NCI-H1092 treated with DMSO at 0.1 percent for 48 hours (cell line): Measurements from ENCODE around the gene RXFP1.
"Not testable (repeated sequence)": the region's sequence is repeated elsewhere in the genome, so short reads cannot be mapped to it uniquely, and the experiment has no call there.

Experiments used
- DNase-seq: peaks from one replicate; lab custom pipeline; 2025; lab: John Stamatoyannopoulos, UW

Gene RXFP1

DNA sequence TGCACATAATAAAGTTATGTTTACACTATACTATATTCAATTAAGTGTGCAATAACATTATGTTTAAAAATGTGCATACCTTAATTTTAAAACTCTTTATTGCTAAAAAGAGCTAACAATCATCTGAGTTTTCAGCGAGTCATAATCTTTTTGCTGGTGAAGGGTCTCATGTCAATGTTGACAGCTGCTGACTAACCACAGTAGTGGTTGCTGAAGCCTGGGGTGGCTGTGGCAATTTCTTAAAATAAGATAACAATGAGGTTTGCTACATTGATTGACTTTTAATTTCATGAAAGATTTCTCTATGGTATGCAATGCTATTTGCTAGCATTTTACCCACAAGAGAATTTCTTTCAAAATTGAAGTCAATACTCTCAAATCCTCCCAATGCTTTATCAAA, 91.4 kb downstream of the RXFP1 start:
- DNase-seq = no peak

DNA sequence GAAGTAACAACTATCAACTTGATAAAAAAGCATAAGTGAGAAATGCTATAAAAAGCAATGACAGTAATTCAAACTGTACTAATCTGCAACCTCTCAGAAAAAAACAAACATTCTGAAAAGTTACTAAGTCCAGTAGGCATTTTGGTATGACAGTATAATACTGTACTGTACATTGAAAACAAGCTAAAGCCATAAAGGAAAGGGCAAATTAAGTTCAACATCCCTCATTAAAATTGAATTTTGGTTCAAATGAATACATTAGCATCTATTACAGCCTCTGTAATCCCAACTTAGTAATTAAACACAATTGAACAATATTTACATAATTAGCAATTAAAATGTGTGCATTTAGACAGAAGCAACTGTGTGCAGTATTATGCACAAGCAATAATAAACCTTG, 96.3 kb downstream of the RXFP1 start:
- no peak for DNase-seq

DNA sequence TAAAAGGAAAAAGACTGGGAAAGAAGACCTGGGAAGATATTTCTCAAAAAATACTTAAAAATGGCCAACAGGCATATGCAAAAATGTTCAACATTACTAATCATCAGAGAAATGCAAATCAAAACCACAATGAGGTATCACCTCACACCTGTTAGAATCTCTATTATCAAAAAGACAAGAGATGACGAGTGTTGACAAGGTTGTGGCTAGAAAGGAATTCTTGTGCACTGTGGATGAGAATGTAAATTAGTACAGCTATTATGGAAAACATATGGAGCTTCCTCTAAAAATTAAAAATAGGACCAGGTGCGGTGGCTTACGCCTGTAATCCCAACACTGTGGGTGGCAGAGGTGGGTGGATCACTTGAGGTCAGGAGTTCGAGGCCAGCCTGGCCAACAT, 100.0 kb downstream of the RXFP1 start:
- DNase-seq = no peak

DNA sequence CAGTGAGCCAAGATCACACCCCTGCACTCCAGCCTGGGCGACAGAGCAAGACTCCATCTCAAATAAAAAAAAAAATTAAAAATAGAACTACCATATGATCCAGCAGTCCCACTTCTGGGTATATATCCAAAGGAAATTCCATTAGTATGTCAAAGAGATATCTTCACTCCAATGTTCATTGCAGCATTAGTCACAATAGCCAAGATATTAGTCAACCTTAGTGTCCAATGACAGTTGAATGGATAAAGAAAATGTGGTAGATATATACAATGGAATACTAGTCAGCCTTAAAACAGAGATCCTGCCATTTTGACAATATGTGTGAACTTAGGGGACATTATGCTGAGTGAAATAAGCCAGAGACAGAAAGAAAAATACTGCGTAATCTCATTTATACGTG, 100.6 kb downstream of the RXFP1 start:
- no peak for DNase-seq

DNA sequence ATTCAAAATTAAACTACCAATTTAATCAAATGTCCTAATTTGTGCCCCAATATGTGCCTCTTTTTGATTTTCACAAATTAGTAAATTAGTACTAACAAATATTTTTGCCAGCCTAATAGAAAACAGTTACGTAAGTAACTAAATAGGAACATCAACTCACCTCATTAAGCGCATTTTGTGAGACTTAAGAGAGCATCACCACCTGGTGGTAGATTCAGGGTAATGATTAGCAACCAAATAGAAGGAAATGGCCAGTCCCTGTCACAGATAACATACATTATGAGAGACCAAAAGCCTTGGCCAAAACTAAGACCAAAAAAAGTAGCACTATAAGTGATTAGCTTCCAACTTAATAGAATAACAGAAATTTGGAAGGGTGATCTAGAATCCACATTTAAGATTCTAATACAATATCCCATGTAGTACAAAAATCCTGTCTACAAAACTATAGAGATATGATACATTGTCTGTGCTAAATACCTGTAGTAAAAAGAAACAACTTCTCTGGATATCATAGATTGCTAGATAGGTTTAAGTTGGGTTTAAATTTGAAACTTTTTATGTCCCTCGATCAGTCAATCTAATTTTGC, 103.3 kb downstream of the RXFP1 start:
- peak; percentile 46 for DNase-seq

DNA sequence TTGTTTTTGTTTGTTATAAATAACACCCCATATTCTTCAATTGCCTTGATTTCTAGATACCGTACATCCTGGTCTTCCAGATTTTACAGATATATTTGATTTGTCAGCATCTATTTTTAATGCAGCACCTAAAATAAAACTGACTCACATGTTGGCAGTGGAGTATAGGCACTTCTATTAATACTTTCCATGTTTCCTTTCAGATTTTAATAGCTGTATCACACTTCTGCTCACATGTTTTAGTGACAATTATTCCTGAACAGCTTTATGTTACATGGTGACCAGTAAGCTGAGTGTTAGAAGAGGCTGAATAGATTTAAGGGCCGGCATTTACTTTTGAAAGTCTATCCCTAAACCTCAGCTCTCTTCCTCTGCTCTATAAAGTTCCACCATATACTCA, 103.9 kb downstream of the RXFP1 start:
- no peak for DNase-seq

DNA sequence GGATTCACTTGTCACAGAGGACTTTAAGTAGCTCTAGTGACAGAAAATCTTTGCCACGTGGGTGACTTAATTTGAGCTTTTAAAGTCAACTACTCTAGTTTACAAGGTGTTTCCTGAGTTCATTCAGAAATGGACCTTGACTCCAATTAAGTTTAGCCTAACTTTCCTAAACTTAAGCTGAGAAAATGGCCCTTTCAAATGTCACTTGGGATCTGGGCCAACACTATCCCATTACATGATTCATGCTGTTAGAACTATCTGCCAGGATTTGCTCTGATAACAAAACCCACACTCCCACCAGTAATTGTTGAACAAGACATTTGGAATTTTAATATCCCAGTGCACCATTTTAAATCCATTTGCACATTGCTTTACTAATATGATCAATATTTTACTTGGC, 109.2 kb downstream of the RXFP1 start:
- no peak for DNase-seq

DNA sequence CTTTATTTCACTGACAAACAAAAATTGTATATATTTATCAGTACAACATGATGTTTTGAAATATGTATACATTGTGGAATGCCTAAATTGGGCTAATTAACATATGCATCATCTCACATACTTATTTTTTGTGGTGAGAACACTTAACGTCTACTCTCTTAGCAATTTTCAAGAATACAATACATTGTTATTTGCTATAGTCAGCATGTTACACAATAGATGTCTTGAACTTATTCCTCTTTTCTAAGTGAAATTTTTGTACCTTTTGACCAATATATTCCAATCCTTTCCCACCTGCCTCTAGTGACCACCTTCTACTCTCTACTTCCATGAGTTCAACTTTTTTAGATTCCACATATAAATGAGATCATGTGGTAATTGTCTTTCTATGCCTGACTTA, 114.9 kb downstream of the RXFP1 start:
- no peak for DNase-seq

DNA sequence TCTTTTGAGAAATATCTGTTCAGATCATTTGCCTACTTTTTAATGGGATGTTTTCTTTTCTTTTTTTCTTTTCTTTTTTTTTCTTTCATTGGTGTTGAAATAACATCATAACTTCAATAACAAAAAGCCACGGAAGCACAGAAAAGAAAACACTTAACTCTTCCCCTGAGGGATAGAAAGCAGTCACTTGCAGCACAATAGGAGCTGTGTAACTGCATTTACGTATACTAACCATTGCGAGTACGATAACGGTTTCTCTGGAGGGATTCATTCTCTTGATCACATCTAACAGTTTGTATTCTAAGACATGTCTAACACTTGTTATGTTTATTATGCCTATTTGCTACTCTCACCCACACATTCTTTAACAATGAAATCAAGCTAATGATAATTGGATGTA, 122.7 kb downstream of the RXFP1 start:
- no peak for DNase-seq

DNA sequence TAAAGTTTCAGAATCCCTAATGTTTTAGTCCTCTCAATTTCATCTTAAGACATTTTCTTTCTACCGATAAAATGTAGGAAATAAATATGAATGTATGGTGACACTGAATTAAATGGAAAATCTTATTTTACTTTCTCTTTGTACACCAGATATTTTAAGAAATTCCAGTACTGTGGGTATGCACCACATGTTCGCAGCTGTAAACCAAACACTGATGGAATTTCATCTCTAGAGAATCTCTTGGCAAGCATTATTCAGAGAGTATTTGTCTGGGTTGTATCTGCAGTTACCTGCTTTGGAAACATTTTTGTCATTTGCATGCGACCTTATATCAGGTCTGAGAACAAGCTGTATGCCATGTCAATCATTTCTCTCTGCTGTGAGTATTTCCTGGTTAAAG, 123.1 kb downstream of the RXFP1 start:
- no peak for DNase-seq

DNA sequence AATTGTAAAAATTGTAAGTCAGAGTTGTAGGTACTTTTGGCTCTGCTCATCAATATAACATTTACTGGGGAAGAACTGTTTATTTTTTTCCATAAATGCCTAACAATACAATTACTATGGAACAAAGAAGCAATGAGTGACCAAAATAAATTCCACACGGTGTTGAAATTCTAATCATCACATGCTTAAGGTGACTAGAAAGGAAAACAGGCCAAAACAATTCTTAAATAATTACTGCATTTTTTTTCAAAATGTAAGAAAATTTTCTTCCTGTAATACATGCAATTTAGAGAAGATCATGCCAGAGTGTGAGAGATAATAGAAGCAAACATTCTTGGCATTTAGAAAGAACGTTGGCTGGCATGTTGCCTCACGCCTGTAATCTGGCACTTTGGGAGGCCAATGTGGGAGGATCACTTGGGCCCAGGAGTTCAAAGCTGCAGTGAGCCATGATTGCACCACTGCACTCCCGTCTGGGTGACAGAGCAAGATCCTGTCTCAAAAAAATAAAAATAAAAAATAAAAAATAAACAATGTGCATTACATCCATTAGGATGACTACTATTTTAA, 127.5 kb downstream of the RXFP1 start:
- no peak for DNase-seq

DNA sequence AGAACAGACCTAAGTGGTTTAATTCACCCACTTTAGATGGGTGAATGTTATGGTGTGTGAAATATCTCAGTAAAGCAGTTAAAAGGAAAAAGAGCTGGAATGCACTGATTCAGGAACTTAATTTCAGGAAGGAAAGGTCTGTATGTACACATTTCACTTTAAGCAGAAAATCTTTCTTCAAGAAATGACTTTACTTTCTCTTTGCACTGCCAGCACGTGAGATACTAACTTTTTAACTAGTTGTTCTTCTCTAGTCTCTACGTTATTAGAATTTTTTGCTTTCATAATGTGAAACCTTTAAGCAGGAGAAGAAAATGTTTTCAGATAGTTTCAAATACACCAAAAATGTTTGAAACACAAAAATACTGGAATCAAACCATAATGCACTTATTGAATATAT, 131.2 kb downstream of the RXFP1 start:
- DNase-seq = no peak

DNA sequence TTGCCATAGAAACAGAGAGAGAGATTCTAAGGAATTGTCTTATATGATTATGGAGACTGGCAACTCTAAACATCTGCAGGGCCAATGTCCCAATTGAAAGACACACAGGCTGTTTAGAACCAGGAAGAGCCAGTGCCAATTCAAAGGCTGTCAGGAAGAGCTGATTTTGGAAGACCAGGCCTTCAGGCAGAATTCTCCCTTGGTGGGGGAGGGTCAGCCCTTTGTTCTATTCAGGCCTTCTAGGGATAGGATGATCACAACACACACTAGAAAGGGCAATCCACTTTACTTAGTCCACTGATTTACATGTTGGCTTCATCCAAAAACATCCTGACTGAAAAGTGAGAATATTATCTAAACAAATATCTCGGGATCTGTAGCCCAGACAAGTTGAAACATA, 134.8 kb downstream of the RXFP1 start:
- DNase-seq = no peak

DNA sequence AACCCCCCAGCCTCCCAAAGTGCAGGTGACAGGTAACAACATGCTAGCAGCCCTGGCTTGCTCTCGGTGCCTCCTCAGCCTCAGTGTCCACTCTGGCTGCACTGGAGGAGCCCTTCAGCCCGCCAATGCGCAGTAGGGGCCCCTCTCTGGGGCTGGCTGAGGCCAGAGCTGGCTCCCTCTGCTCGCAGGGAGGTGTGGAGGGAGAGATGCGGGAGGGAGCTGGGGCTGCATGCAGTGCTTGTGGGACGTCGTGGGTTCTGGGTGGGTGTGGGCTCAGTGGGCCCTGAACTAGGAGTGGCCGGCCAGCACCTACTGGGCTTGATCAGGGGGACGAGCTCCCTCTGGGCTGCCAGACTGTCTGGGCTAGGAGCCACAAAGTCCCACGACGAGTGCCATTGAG, 135.6 kb downstream of the RXFP1 start:
- no peak for DNase-seq

DNA sequence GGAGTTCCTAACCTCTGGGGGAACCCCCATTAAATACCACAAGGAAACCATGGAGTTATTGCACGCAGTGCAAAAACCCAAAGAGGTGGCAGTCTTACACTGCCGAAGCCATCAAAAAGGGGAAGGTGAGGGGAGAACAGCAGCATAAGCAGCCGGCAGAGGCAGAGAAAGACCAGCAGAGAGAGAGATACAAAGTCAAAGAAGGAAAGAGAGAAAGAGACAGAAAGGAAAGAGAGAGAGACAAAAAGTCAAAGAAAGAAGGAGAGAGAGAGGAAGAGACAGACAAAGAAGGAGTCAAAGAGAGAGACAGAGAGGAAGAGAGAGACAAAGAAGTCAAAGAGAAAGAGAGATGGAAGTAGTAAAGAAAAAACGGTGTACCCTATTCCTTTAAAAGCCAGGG, 141.6 kb downstream of the RXFP1 start:
- DNase-seq = not testable (repeated sequence)

DNA sequence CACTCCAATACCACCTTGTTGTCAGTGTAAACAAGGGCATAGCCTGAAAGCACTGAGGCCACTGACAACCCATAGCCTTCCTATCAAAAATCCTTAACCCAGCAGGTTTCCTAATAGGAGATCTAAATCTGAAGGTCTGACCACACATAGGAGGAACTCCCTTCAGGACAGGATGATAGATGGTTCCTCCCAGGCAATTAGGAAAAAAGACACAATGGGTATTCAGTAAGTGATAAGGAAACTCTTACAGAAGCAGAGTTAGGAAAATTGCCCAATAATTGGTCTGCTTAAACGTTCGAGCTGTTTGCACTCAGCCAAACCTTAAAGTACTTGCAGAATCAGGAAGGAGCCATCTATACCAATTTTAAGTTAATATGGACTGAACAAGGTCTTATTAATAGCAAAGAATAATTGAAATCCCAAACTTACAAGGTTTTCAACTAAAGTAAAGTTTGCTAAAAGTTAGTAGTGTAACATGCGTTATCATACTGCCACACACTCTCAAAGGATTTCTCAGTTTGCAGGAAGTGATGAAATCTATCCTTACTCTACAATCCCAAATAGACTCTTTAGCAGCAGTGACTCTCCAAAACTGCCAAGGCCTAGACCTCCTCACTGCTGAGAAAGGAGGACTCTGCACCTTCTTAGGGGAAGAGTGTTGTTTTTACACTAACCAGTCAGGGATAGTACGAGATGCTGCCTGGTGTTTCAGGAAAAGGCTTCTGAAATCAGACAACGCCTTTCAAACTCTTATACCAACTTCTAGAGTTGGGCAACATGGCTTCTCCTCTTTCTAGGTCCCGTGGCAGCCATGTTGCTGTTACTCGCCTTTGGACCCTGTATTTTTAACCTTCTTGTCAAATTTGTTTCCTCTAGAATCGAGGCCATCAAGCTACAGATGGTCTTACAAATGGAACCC, 142.3 kb downstream of the RXFP1 start:
- not testable (repeated sequence) for DNase-seq

DNA sequence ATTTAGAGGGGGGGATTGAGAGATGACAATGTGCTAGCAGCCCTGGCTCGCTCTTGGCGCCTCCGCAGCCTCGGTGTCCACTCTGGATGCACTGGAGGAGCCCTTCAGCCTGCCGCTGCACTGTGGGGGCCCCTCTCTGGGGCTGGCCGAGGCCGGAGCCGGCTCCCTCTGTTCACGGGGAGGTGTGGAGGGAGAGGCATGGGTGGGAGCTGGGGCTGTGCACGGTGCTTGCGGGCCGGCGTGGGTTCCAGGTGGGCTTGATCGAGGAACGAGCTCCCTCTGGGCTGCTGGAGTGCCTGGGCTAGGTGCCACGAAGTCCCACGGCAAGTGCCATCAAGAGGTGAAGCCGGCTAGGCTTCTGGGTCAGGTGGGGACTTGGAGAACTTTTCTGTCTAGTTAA, 143.1 kb downstream of the RXFP1 start:
- DNase-seq = no peak

DNA sequence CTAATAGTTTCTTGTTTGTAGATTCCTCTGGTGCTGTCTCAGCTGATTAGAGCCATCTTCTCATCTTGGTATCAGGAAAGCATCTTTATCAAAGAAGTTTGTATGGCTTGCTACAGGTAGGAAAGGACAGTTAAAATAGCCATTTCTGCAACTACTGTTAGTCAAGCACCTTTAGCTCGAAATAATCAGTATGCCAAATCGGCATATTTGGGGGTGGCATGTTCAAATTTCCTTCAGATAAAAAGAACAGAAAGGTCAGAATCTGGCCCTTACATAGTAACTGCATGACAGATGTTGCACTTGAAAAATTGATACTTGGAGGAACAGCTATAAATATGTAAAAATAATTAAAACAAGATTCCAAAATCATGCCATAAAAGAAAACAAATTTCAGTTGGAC, 145.2 kb downstream of the RXFP1 start:
- DNase-seq = no peak

DNA sequence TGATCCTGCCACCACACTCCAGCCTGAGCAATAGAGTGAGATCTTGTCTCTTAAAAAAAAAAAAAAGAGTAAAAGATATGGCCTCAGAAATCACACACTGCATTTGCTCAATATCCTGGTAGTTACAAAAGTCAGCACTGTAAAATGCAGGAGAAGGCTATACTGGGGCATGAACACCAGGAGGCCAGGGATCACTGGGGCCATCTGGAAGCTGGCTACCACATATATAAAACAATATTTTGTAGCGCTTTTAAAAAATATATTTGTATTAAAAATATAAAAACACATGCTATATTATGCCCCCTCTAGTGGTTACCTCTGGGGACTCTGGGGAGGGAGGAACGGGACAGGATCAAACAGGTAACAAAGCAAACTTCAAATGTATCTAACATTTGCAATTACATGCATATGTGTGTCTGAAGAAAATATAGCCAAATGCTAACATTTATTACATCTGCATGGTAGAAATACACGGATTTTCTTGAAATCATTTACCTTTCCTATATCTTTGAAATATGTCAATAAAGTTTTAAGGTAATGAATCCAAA, 146.0 kb downstream of the RXFP1 start:
- no peak for DNase-seq

DNA sequence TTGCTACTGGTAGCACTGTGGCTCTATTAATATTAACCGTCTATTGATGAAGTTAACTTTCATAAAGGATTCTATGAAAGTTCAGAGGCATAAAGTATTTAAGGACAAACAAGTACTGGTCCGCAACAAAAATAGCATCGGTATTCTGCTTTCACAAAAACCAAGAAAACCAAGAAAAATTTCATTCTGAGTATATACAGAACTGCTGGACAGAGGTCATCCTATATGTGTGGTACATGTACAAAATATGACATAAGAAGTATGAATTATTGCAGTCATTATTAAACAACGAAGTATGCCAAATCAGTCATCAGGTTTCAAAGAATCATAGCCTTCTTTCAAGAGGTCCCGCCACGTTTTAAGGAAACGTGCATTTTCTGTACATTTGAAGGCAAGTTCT, 147.6 kb downstream of the RXFP1 start:
- DNase-seq = no peak

DNA sequence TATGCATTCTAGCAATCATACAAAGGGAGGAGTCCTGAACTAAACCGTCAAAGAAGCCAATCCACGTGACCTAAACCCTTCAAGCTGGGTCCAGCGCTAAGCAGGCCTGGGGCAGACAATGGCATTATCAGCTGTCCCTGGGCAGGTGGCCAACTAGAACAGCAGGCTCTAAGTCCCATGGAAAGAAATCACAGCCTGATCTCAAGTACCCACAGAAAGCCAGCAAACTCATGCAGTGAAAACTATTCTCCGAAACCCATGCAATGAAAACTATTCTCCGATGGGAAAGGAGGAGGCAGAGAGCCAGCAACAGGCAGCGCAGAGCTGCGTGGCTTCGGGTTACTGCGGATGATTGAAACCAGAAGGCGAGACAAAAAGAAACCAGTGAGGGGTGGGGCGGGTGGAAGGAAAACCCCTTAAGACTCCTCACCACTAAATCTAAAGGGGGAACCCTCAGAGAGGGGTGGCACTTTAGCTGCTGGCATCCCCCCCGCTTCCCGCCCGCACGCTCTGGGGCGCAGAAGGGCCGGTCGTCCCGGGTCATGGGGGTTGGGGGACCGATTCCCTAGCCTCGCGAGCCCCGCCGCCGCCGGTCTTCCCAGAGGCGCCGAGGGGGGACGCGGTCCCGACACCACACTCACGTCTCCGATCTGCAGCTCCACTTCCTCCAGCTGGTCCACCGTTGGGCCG, 149.4 kb downstream of the RXFP1 start:
- DNase-seq = peak; percentile 78

DNA sequence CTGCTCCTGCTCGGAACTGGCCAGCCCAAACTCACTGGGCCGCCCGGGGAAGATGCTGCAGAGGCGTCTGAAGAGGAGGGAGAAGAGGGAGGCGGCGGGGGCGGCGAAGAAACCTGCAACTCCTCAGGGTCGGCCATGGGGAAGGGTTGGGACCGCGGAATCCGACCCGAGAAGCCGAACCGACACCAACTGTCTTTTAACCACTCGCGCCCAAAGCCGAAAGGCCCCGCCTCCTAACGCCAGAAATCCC, 149.9 kb downstream of the RXFP1 start, which contains the start of gene C4orf46:
TSS of gene C4orf46 (minus strand) at position 223 of the 250 bp plus-strand sequence. CDS start at position 137, 86 bp downstream.
- DNase-seq = no peak
